Panc1 (cell line): ENCODE results near the gene SEC14L5. TPM values are rescaled to one million over a fixed set of nuclear protein-coding genes. Genes with fewer than 3 reads are reported as not detected.

Experiments
- ATAC-seq: fragments of 200-7000 bp; cut with Tn5 transposase; 2 replicates; pipeline ENCODE4 v1.9.1; 2020; ENCODE audit warnings: mild to moderate bottlenecking, moderate library complexity
- BruUV-seq: library from RNA; stranded (reverse); fragments of 400-500 nt; replicated peaks from 2 replicates; lab custom pipeline; 2021; lab: Mats Ljungman, UMichigan
- CTCF ChIA-PET: fragments of 300-600 bp; sonication (Branson Sonifier 250); formaldehyde crosslinking; loops from one replicate; lab custom pipeline; 2022; ENCODE audit warnings: antibody characterized with exemption; lab: Charles Lee
- POLR2A ChIA-PET: fragments of 300-600 bp; sonication (Branson Sonifier 250); formaldehyde crosslinking; loops from one replicate; lab custom pipeline; 2022; ENCODE audit warnings: antibody characterized with exemption; lab: Charles Lee
- DNase-seq: peaks from one replicate; pipeline ENCODE4 v3.0.0-alpha.2; 2010; ENCODE audit warnings: low read depth, low spot score
- H3K27ac ChIP-seq: 2 replicates; pipeline ENCODE4 v1.5.1; 2011; ENCODE audit warnings: mild to moderate bottlenecking, low read length, inconsistent platforms
- H3K27me3 ChIP-seq: fragments of 200-500 bp; sonication (Bioruptor generic); 2 replicates; pipeline ENCODE4 v1.6.0; 2014; ENCODE audit warnings: low read length, inconsistent platforms; ENCODE audit not compliant: control insufficient read depth, insufficient read depth
- H3K36me3 ChIP-seq: fragments of 200-500 bp; sonication (Bioruptor generic); 2 replicates; pipeline ENCODE4 v1.5.1; 2014; ENCODE audit warnings: inconsistent platforms, mild to moderate bottlenecking, low read length, moderate library complexity; ENCODE audit not compliant: control insufficient read depth, insufficient read depth
- H3K4me1 ChIP-seq: 2 replicates; pipeline ENCODE4 v1.5.1; 2011; ENCODE audit warnings: inconsistent platforms, mild to moderate bottlenecking, low read length, moderate library complexity; ENCODE audit not compliant: control insufficient read depth, insufficient read depth
- H3K4me3 ChIP-seq, 2 experiments: 2 replicates each; pipeline ENCODE4 v1.5.1; 2011 to 2012; ENCODE audit warnings: low read depth in 2 of 2, low read length in 2 of 2, mild to moderate bottlenecking in 2 of 2, inconsistent platforms in 1 of 2, moderate library complexity in 1 of 2
- H3K9me3 ChIP-seq: fragments of 200-500 bp; sonication (Bioruptor generic); 2 replicates; pipeline ENCODE4 v1.5.1; 2014; ENCODE audit warnings: low read depth, mild to moderate bottlenecking, inconsistent platforms, low read length, moderate library complexity; ENCODE audit not compliant: control insufficient read depth, insufficient read depth
- CTCF ChIP-seq: fragments of 450-650 bp; IDR thresholded peaks from 2 replicates; pipeline ENCODE4 v1.5.1; 2017; ENCODE audit warnings: mild to moderate bottlenecking
- POLR2AphosphoS5 ChIP-seq: IDR thresholded peaks from 2 replicates; pipeline ENCODE4 v1.6.1; 2012; ENCODE audit warnings: mild to moderate bottlenecking, low read depth, low read length, moderate library complexity
- REST ChIP-seq, 2 experiments: IDR thresholded peaks; 2 replicates each; pipeline ENCODE4 v1.6.1; 2011 to 2012; ENCODE audit warnings: low read depth in 2 of 2, control low read depth in 1 of 2, low read length in 1 of 2, mild to moderate bottlenecking in 1 of 2, moderate library complexity in 1 of 2; ENCODE audit not compliant: insufficient read depth in 1 of 2
- SIN3A ChIP-seq: IDR thresholded peaks from 2 replicates; pipeline ENCODE4 v1.6.1; 2012; ENCODE audit warnings: low read depth, mild to moderate bottlenecking, low read length, moderate library complexity, borderline replicate concordance; ENCODE audit not compliant: insufficient read depth
- TCF7L2 ChIP-seq: IDR thresholded peaks from 2 replicates; pipeline ENCODE4 v1.6.1; 2011; ENCODE audit warnings: mild to moderate bottlenecking, low read depth, low read length, inconsistent platforms
- in situ Hi-C: cut with HindIII; loops from 2 replicates; pipeline ENCODE4 v1.10.0; 2016; ENCODE audit warnings: low sequenced_read_pairs, low pct_unique_long_range_greater_than_20kb
- intact Hi-C: fragments of 100-400 bp; cut with micrococcal nuclease; formaldehyde crosslinking; loops from one replicate; pipeline ENCODE4 v1.10.0; 2022; ENCODE audit not compliant: unreplicated experiment
- total RNA-seq: library from RNA; stranded (reverse); gene quantifications from one replicate; pipeline ENCODE4 v1.2.1, GENCODE V29; 2021; ENCODE audit not compliant: unreplicated experiment

The SEC14L5 gene
- total RNA-seq, 1 experiment from 2014 or later = 0.26 TPM

DNA sequence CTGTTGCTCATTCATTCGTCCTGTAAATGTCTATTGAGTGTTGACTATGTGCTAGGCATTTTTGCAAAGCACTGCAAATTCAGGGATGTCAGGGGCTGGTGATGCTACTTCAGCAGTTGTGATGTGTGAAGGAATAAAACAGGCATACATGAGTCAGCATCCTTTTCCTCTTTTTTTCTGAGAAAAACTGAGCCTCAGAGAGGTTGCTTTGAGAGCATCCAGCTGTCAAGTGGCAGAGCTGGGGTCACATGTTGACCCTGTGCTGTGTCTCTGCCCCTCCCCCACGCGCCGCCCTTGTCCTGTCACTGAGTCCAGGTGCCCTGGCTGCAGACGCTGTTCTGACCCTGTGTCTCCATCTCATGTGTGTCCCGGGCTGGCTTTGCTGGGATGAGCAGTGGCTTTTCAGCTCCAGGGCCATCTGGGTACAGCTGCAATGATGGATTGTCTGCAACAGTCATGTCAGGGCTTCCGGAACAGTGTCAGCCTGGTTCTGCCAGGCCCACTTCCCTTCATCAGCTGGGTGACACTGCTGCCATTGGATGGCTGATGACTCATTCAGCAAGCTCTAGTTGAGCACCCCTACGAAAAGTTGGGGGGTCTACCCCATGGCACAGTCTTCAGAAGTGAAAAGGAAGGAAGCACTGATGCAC, 14.9 kb downstream of the SEC14L5 start:
- no peak for TF ChIP-seq CTCF
- no peak for TF ChIP-seq TCF7L2
- TF ChIP-seq REST (IDR thresholded peaks at IDR 0.05; ENCODE audit: insufficient read depth in 1 of 2, low read depth in 2 of 2, low read length in 1 of 2) = no peak
- no peak for TF ChIP-seq POLR2AphosphoS5
- TF ChIP-seq SIN3A = no peak
- intact Hi-C loops (no loop called here), in situ Hi-C loops (no loop called here)
- Histone ChIP-seq H3K27ac (no peak overlapping the region), H3K9me3 (no peaks in the 10 kb centered on the region), H3K4me1 (no peaks in the 10 kb centered on the region), H3K4me3 (no peak overlapping the region), H3K36me3 (no peaks in the 10 kb centered on the region), H3K27me3 (peaks cover 2% of the 10 kb centered on the region; the same call in 1 of the 2 replicates)
- ChIA-PET POLR2A (no interaction called here), CTCF (no interaction called here)
- no peak for ATAC-seq
- BruUV-seq = no TSS peak
- no peak for DNase-seq

GRCh38 chr16:4976079-4976478, 17.9 kb downstream of the SEC14L5 start:
- ATAC-seq (0 out of 2 replicates have a peak, but pooled peaks have one; percentile 43), DNase-seq (no peak)
- Histone ChIP-seq H3K4me1 (no peaks in the 10 kb centered on the region), H3K27ac (no peak overlapping the region), H3K4me3 (no peak overlapping the region), H3K36me3 (no peaks in the 10 kb centered on the region), H3K9me3 (no peaks in the 10 kb centered on the region), H3K27me3 (peaks cover 2% of the 10 kb centered on the region; the same call in 1 of the 2 replicates)
- ChIA-PET CTCF (no interaction called here), POLR2A (no interaction called here)
- in situ Hi-C loops (no loop called here), intact Hi-C loops (no loop called here)
- BruUV-seq = no TSS peak
- TF ChIP-seq POLR2AphosphoS5 (no peak), CTCF (no peak), REST (IDR thresholded peaks at IDR 0.05; ENCODE audit: insufficient read depth in 1 of 2, low read depth in 2 of 2, low read length in 1 of 2) (no peak)
